Activated naive CD4-positive, alpha-beta T cell treated with anti-CD3 and anti-CD28 coated beads, Interleukin-2, amount 50 U/mL, for 16 hours (primary cell): Measurements from ENCODE around the gene ALDH3A1.

Experiments used
- DNase-seq: peaks from one replicate; pipeline ENCODE4 v3.0.0-alpha.2; 2020

Gene ALDH3A1

DNA sequence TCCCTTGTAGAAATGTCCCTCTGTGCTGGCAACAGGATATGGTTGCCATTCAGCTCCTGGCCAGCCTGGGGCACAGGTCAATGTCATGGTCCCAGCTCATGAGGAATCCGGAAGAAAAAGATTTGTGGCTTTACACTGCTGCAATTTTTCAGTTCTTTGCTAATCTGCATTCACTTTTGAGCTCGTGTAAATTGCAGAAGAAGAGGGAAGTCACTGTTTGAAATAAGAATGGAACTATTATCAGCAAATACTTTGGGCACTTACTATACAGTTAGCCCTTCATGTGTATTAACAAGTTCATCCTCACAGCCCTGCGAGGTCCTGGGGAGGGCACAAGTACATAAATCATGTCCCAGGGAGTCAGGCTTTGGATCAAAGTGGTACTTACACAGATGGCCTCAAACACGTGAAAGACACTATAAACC lies 45.9 kb downstream of the ALDH3A1 start:
- DNase-seq, result no peak
